H1 (cell line): ENCODE results near the gene PNLIPRP1. TPM values are rescaled to one million over a fixed set of nuclear protein-coding genes. Genes with fewer than 3 reads are reported as not detected.

ENCODE experiments used
- CTCF ChIA-PET: fragments of 300-600 bp; sonication (Branson Sonifier 250); formaldehyde crosslinking; loops from one replicate; lab custom pipeline; 2021; ENCODE audit not compliant: partially characterized antibody; lab: Charles Lee
- POLR2A ChIA-PET: fragments of 300-600 bp; sonication (Branson Sonifier 250); formaldehyde crosslinking; loops from one replicate; lab custom pipeline; 2021; ENCODE audit warnings: inconsistent platforms; ENCODE audit not compliant: partially characterized antibody; lab: Charles Lee
- DNase-seq, 2 experiments: peaks; one replicate each; pipeline versions ENCODE4 v3.0.0 to v3.0.0-alpha.2; 2010 to 2022; ENCODE audit warnings: low spot score in 2 of 2, low read depth in 1 of 2, mixed read lengths in 1 of 2
- FAIRE-seq: peaks from 2 replicates; lab custom pipeline; 2011; peaks lifted over from hg19 to GRCh38; lab: Jason Lieb, UNC
- H2AFZ ChIP-seq: 2 replicates; pipeline ENCODE4 v1.8.1; 2012; ENCODE audit warnings: low read length, inconsistent platforms
- H2AK5ac ChIP-seq: 2 replicates; pipeline ENCODE4 v1.6.1; 2013; ENCODE audit warnings: low read depth, low read length
- H2BK120ac ChIP-seq: replicated peaks from 2 replicates; pipeline ENCODE3; 2013; ENCODE audit warnings: low read depth, low read length, inconsistent platforms
- H2BK12ac ChIP-seq: 2 replicates; pipeline ENCODE4 v1.6.1; 2013; ENCODE audit warnings: low read depth, low read length
- H2BK15ac ChIP-seq: 2 replicates; pipeline ENCODE4 v1.6.1; 2013; ENCODE audit warnings: low read length
- H2BK20ac ChIP-seq: 2 replicates; pipeline ENCODE4 v1.6.1; 2013; ENCODE audit warnings: low read length
- H2BK5ac ChIP-seq: 2 replicates; pipeline ENCODE4 v1.6.1; 2013; ENCODE audit warnings: low read depth, low read length
- H3K14ac ChIP-seq: 2 replicates; pipeline ENCODE4 v1.6.1; 2013; ENCODE audit warnings: inconsistent platforms; ENCODE audit not compliant: insufficient read length
- H3K18ac ChIP-seq: 2 replicates; pipeline ENCODE4 v1.6.1; 2013; ENCODE audit warnings: low read length; ENCODE audit errors: extremely low read depth
- H3K23ac ChIP-seq: 2 replicates; pipeline ENCODE4 v1.6.1; 2013; ENCODE audit warnings: inconsistent platforms; ENCODE audit not compliant: insufficient read length
- H3K23me2 ChIP-seq: 2 replicates; pipeline ENCODE4 v1.6.1; 2013; ENCODE audit warnings: low read depth, low read length
- H3K27ac ChIP-seq: 2 replicates; pipeline ENCODE4 v1.6.1; 2011; ENCODE audit warnings: low read depth, low read length, inconsistent platforms
- H3K27me3 ChIP-seq, 4 experiments: replicated peaks in 1 of 4; 1 replicate in 1 of 4; 2 replicates in 3 of 4; pipeline versions ENCODE4 v1.6.1 to v1.8.1; 2011 to 2013; ENCODE audit warnings: low read length in 3 of 4, mild to moderate bottlenecking in 3 of 4, inconsistent platforms in 2 of 4, mixed read lengths in 2 of 4, moderate library complexity in 1 of 4; ENCODE audit not compliant: control insufficient read depth in 3 of 4, insufficient read depth in 3 of 4; ENCODE audit errors: extremely low read depth in 1 of 4
- H3K36me3 ChIP-seq, 4 experiments: 2 replicates each; pipeline versions ENCODE4 v1.6.1 to v1.8.1; 2011 to 2013; ENCODE audit warnings: mild to moderate bottlenecking in 4 of 4, low read length in 3 of 4, moderate library complexity in 2 of 4, control low read depth in 1 of 4, inconsistent platforms in 1 of 4; ENCODE audit not compliant: insufficient read depth in 4 of 4, control insufficient read depth in 2 of 4
- H3K4ac ChIP-seq: replicated peaks from 2 replicates; pipeline ENCODE3; 2013; ENCODE audit warnings: low read length, low read depth, mixed read lengths, inconsistent platforms; ENCODE audit not compliant: insufficient read length
- H3K4me1 ChIP-seq, 4 experiments: replicated peaks in 1 of 4; 1 replicate in 1 of 4; 2 replicates in 3 of 4; pipeline versions ENCODE4 v1.6.1 to v1.8.1; 2011 to 2013; ENCODE audit warnings: low read length in 3 of 4, inconsistent platforms in 2 of 4, mixed read lengths in 1 of 4; ENCODE audit not compliant: insufficient read depth in 4 of 4, control insufficient read depth in 3 of 4
- H3K4me2 ChIP-seq, 2 experiments: 2 replicates each; pipeline versions ENCODE4 v1.6.1 to v1.8.1; 2011 to 2013; ENCODE audit warnings: low read depth in 2 of 2, low read length in 2 of 2, control low read depth in 1 of 2, inconsistent platforms in 1 of 2, mild to moderate bottlenecking in 1 of 2; ENCODE audit not compliant: insufficient read depth in 1 of 2
- H3K4me3 ChIP-seq, 4 experiments: fragments of 200-600, 300-600 bp in 1 of 4; sonication (generic), shearing (Covaris generic), sonication (Bioruptor Twin) in 1 of 4; 2 replicates each; pipeline versions ENCODE4 v1.5.1 to v1.8.1; 2011 to 2016; ENCODE audit warnings: low read length in 4 of 4, low read depth in 3 of 4, control low read depth in 2 of 4, inconsistent platforms in 2 of 4, mild to moderate bottlenecking in 2 of 4, mixed read lengths in 1 of 4, moderate library complexity in 1 of 4; ENCODE audit not compliant: insufficient read depth in 2 of 4; ENCODE audit errors: extremely low read depth in 1 of 4
- H3K56ac ChIP-seq: replicated peaks from 2 replicates; pipeline ENCODE3; 2013; ENCODE audit warnings: low read depth, mild to moderate bottlenecking, mixed read lengths, low read length, inconsistent platforms; ENCODE audit not compliant: insufficient read length
- H3K79me1 ChIP-seq: 2 replicates; pipeline ENCODE4 v1.6.1; 2013; ENCODE audit warnings: low read depth, low read length, control low read depth
- H3K79me2 ChIP-seq, 2 experiments: 2 replicates each; pipeline versions ENCODE4 v1.6.1 to v1.8.1; 2012 to 2013; ENCODE audit warnings: low read length in 2 of 2, mild to moderate bottlenecking in 2 of 2, inconsistent platforms in 1 of 2; ENCODE audit not compliant: insufficient read depth in 2 of 2, control insufficient read depth in 1 of 2
- H3K9ac ChIP-seq, 4 experiments: replicated peaks in 1 of 4; 1 replicate in 1 of 4; 2 replicates in 3 of 4; pipeline versions ENCODE4 v1.6.1 to v1.8.1; 2011 to 2013; ENCODE audit warnings: low read depth in 3 of 4, low read length in 3 of 4, control low read depth in 2 of 4, mild to moderate bottlenecking in 2 of 4, moderate library complexity in 2 of 4, inconsistent platforms in 1 of 4; ENCODE audit errors: extremely low read depth in 1 of 4
- H3K9me3 ChIP-seq, 2 experiments: 2 replicates each; pipeline versions ENCODE4 v1.6.1 to v1.8.1; 2012 to 2013; ENCODE audit warnings: mild to moderate bottlenecking in 2 of 2, moderate library complexity in 2 of 2, control low read depth in 1 of 2, inconsistent platforms in 1 of 2, low read depth in 1 of 2, low read length in 1 of 2, mixed read lengths in 1 of 2; ENCODE audit not compliant: insufficient read depth in 2 of 2
- H4K20me1 ChIP-seq, 2 experiments: replicated peaks in 1 of 2; 2 replicates each; pipeline versions ENCODE3 to v1.8.1; 2011 to 2013; ENCODE audit warnings: inconsistent platforms in 2 of 2, low read length in 2 of 2, mild to moderate bottlenecking in 1 of 2; ENCODE audit not compliant: insufficient read depth in 2 of 2, control insufficient read depth in 1 of 2
- H4K5ac ChIP-seq: 2 replicates; pipeline ENCODE4 v1.6.1; 2013; ENCODE audit warnings: low read length, low read depth, mixed read lengths, inconsistent platforms; ENCODE audit not compliant: insufficient read length
- H4K8ac ChIP-seq: 2 replicates; pipeline ENCODE4 v1.8.0; 2013; ENCODE audit warnings: mild to moderate bottlenecking, moderate library complexity, low read length, inconsistent platforms; ENCODE audit not compliant: insufficient read depth; ENCODE audit errors: extremely low read depth
- H4K91ac ChIP-seq: replicated peaks from 2 replicates; pipeline ENCODE3; 2013; ENCODE audit warnings: low read length, mixed read lengths, inconsistent platforms; ENCODE audit not compliant: insufficient read length
- BRCA1 ChIP-seq: IDR thresholded peaks from 2 replicates; pipeline ENCODE4 v1.6.1; 2012; ENCODE audit warnings: low read depth, low read length, improper control_type of control experiment
- ZNF274 ChIP-seq: IDR thresholded peaks from 2 replicates; pipeline ENCODE4 v1.7.0; 2012; ENCODE audit warnings: low read length, borderline replicate concordance; ENCODE audit errors: extremely low read depth
- WGBS, 2 experiments: shearing (Covaris generic) in 1 of 2; methylation state at CpG; one replicate each; pipeline versions ENCODE4 v1.1.6 to v1.1.7; 2013 to 2015; ENCODE audit warnings: low lambda C conversion rate in 2 of 2, mixed read lengths in 2 of 2, inconsistent platforms in 1 of 2, low coverage in 1 of 2, missing lambda C conversion rate in 1 of 2; ENCODE audit not compliant: insufficient replicate concordance in 2 of 2, insufficient coverage in 1 of 2, insufficient read length in 1 of 2; ENCODE audit errors: extremely low coverage in 1 of 2, missing lambda C conversion rate in 1 of 2; 5-methylcytosine and 5-hydroxymethylcytosine counted together
- polyA plus RNA-seq, 7 experiments: library from polyadenylated mRNA; depleted of rRNA in 3 of 7; stranded (reverse) in 5 of 7; unstranded in 2 of 7; fragments of >200 nt in 5 of 7; fragments of 200-250 nt in 2 of 7; gene quantifications; 1 replicate in 5 of 7; 2 replicates in 1 of 7; 4 replicates in 1 of 7; pipeline versions ENCODE4 v1.2.1 to v1.2.3, GENCODE V29; 2011 to 2013; ENCODE audit warnings: missing spikeins in 2 of 7, mixed read lengths in 2 of 7
- total RNA-seq: library from RNA; stranded (reverse); fragmentation: NEBNext Ultra II Directional; extraction: Animal tissue kit (Norgen Biotek cat#: 25700); gene quantifications from 2 replicates; pipeline ENCODE4 v1.2.1, GENCODE V29; 2021

PNLIPRP1 gene
- total and polyA plus RNA-seq, 2 of the 8 experiments (the other 6 are each of a cell fraction or from before 2014, with no cell fraction given) = not detected

- no peak overlapping the region for H3K4me3 ChIP-seq
- no peak overlapping the region for H3K9ac ChIP-seq
- H4K91ac ChIP-seq = no peak overlapping the region
- no peak overlapping the region for H2AK5ac ChIP-seq
- H2BK12ac ChIP-seq = no peak overlapping the region
- no peak overlapping the region for H2BK5ac ChIP-seq
- ChIA-PET CTCF (interaction anchor here (1.3 to 7.6 kb wide), 4 partner anchors 13 to 140 kb away, joined by 3 to 66 read pairs (median 4); no protein-coding TSS in a partner anchor), POLR2A (no interaction called here)
- FAIRE-seq = no peak
- H3K36me3 ChIP-seq = peaks cover 0 to 9% (median 2%) of the 10 kb centered on the region in 4 experiments; a peak in 3 of 8 replicates
- no peaks in the 10 kb centered on the region for H3K79me1 ChIP-seq
- H3K27ac ChIP-seq = no peak overlapping the region
- no peaks in the 10 kb centered on the region for H4K20me1 ChIP-seq
- no peaks in the 10 kb centered on the region for H3K27me3 ChIP-seq
- H2BK15ac ChIP-seq = no peak overlapping the region; the same call in 1 of the 2 replicates
- H3K56ac ChIP-seq = no peak overlapping the region
- TF ChIP-seq ZNF274 (no peak), BRCA1 (no peak)
- no peaks in the 10 kb centered on the region for H3K79me2 ChIP-seq
- no peak for DNase-seq
- H2AFZ ChIP-seq = no peak overlapping the region
- no peaks in the 10 kb centered on the region; the same call in 1 of the 2 replicates for H3K23me2 ChIP-seq
- no peak overlapping the region for H4K8ac ChIP-seq
- no peaks in the 10 kb centered on the region for H3K9me3 ChIP-seq
- no peak overlapping the region for H3K4me2 ChIP-seq
- no peak overlapping the region for H3K18ac ChIP-seq
- H3K4me1 ChIP-seq = no peaks in the 10 kb centered on the region
- H3K14ac ChIP-seq = no peak overlapping the region
- H3K23ac ChIP-seq = no peak overlapping the region
- WGBS, 2 experiments = 86% methylated on average over 5 of the region's 5 CpGs; no CpG with 5 or more reads in 1 of the 2 experiments
- H4K5ac ChIP-seq = no peak overlapping the region
- no peak overlapping the region for H2BK120ac ChIP-seq
- no peak overlapping the region for H2BK20ac ChIP-seq
- H3K4ac ChIP-seq = no peak overlapping the region
Measured at GRCh38 chr10:116657863-116658551, 67.2 kb downstream of the PNLIPRP1 start.

Other genes with a start within 250 kb of the PNLIPRP1 start
- not detected in 2 replicates for gene PNLIPRP3, start 163.1 kb upstream of the PNLIPRP1 start, total RNA-seq
- not detected in 2 replicates for gene PNLIPRP3, start 163.1 kb upstream of the PNLIPRP1 start, polyA plus RNA-seq (2011; rRNA removed)
- gene PNLIP, start 45.0 kb upstream of the PNLIPRP1 start, total RNA-seq = not detected in 2 replicates
- gene PNLIP, start 45.0 kb upstream of the PNLIPRP1 start, polyA plus RNA-seq (2011; rRNA removed) = not detected in 2 replicates
- 0.21 TPM in 1 of 2 replicates, not detected in the other for gene PNLIPRP2, start 30.0 kb downstream of the PNLIPRP1 start, total RNA-seq
- 0.11 and 0.13 TPM in 2 replicates for gene PNLIPRP2, start 30.0 kb downstream of the PNLIPRP1 start, polyA plus RNA-seq (2011; rRNA removed)
- 4.8 and 6.9 TPM in 2 replicates for gene HSPA12A, start 151.6 kb downstream of the PNLIPRP1 start, total RNA-seq
- gene HSPA12A, start 151.6 kb downstream of the PNLIPRP1 start, polyA plus RNA-seq (2011; rRNA removed) = 3.1 and 3.2 TPM in 2 replicates